GM21367 (cell line): ENCODE results near the gene STK35.

Source experiments
- ATAC-seq: cut with Tn5 transposase; IDR thresholded peaks from one replicate; pipeline ENCODE4 v1.9.1; 2021; ENCODE audit not compliant: unreplicated experiment

STK35 gene

GRCh38 chr20:2101057-2101864, at the start of gene STK35:
STK35 (plus strand) TSS chr20:2101827; CDS start chr20:2101882, 55 bp downstream.
- peak; percentile 34 for ATAC-seq

- no peak for ATAC-seq
Observed at GRCh38 chr20:2051946-2052345, 49.7 kb upstream of the STK35 start.

DNA sequence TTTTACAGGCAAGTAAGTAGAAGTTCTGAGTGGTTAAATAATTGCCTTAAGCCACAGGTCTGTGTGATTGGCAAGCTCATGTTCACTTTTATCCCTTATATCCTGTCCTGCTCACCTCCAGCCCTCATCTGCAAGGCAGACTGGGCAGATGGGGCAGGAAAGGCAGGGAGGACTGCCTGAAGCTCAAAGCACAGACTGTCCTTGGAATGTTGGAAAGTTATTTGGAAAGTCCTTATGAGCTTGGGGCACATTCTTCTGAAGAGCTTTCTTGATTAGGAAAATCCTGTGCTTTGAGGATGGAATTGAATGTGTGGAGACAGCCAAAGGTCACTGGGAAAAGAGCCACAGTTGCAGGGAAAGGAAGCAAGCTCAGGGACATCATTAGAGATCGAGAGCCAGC, 48.9 kb upstream of the STK35 start:
- no peak for ATAC-seq

GRCh38 chr20:2053615-2054014, 48.0 kb upstream of the STK35 start:
- ATAC-seq: no peak

- no peak for ATAC-seq
Observed at GRCh38 chr20:2054911-2055310, 46.7 kb upstream of the STK35 start.

GRCh38 chr20:2059411-2059810, 42.2 kb upstream of the STK35 start:
- no peak for ATAC-seq

- no peak for ATAC-seq
Observed at GRCh38 chr20:2065099-2065498, 36.5 kb upstream of the STK35 start.

- no peak for ATAC-seq
Observed at GRCh38 chr20:2066461-2067122, 35.0 kb upstream of the STK35 start.

- ATAC-seq: no peak
Observed at GRCh38 chr20:2080532-2081224, 20.9 kb upstream of the STK35 start.

DNA sequence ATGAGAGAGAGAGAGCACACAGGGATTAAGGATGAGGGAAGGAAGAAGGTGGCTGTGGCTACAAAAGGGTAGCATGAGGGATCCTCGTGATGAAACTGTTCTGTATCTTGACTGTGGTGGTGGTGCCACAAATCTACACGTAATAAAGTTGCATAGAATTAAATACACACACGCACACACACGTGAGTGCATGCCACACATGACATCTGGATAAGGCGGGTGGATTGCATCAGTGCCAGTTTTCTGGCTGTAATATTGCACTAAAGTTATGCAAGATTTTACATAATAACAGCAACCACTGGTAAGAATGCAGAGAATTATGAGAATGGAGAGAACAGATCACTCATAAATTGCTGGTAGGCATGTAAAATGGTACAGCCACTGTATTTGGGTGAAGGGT, 16.9 kb upstream of the STK35 start:
- no peak for ATAC-seq

- no peak for ATAC-seq
Observed at GRCh38 chr20:2086177-2086979, 15.2 kb upstream of the STK35 start.

DNA sequence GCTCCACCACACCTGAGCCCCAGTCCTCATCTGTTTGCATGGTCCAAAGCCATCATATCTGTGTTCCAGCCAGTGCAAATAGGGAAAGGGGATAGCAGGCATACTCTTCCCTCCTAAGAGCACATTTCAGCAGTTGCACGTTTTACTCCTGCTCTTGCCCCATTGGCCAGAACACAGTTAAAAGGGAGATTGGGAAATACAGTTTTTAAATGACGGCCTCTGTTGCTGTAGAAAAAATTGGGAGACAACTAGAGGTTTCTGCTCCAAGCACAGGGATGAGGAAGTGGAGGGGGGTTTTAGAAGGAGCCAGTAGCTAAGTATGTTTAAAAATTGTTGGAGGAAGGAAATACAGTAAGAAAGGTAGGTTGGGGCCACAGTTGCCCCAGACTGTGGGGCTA, 14.6 kb upstream of the STK35 start:
- ATAC-seq: no peak

DNA sequence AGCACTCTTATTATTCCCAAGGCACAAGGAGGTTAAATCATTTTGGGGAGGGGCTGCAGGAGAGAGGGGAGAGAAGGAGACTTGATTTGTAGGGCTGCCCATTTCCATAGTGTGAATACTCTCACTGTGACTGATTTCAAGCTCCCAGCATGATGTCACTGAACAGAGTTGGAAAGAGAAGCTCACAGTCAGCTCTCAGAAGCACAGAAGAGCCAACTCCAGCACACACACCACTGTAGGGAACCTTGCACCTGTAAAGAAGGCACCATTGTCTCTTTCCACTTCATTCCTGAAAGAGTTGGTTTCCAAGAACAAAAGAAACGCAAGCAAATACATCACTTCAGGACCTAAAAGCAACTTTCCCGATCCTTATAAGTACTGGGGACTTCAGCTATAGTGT, 12.7 kb upstream of the STK35 start:
- ATAC-seq: no peak

GRCh38 chr20:2089447-2089846, 12.2 kb upstream of the STK35 start:
- no peak for ATAC-seq

GRCh38 chr20:2093159-2093781, 8.4 kb upstream of the STK35 start:
- ATAC-seq: no peak

- ATAC-seq: no peak
Observed at GRCh38 chr20:2093883-2094282, 7.7 kb upstream of the STK35 start.

DNA sequence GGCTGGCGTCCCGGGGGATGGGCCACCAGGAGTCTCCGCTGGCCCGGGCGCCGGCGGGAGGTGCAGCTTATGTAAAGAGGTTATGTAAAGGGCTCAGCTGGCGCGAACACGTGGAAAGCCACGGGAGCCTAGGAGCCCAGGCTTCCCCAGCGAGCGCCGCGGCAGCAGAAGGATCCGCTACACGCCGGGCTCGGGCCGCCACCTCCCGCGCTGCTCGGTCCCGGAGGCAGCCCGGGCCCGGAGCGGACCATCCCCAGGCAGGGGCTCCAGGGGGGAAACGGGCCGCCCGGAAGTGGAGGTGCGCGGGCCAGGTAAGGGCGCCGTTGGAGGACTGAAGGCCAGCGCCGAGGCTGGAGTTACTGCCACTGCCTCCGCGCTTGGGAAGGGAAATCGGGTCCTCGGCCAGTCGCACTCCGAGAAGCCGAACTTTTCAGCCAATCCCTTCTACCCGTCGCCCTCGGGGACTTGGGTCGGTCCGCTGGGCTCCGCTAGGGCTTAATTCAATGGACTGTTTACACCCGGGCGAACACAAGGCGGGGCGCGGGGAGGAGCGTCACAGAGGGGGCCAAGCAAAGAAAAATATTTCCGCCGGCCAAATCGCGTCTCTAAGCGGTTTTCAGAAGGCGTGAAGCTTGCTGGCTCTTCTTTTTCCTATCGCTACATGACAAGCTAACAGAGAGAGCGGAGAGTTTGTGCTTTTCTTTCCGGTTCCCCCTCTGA, 398 bp downstream of the STK35 start:
- peak; percentile 64 for ATAC-seq

- ATAC-seq: peak; percentile 52
Observed at GRCh38 chr20:2102585-2103460, 1.2 kb downstream of the STK35 start.
